GM18858 (cell line): ENCODE measurements around the gene ENTHD1.
"Not testable (repeated sequence)": the region's sequence is repeated elsewhere in the genome, so short reads cannot be mapped to it uniquely, and the experiment has no call there.

ENCODE experiments used
- ATAC-seq: cut with Tn5 transposase; IDR thresholded peaks from one replicate; pipeline ENCODE4 v1.9.1; 2021; ENCODE audit not compliant: unreplicated experiment

The ENTHD1 gene

DNA sequence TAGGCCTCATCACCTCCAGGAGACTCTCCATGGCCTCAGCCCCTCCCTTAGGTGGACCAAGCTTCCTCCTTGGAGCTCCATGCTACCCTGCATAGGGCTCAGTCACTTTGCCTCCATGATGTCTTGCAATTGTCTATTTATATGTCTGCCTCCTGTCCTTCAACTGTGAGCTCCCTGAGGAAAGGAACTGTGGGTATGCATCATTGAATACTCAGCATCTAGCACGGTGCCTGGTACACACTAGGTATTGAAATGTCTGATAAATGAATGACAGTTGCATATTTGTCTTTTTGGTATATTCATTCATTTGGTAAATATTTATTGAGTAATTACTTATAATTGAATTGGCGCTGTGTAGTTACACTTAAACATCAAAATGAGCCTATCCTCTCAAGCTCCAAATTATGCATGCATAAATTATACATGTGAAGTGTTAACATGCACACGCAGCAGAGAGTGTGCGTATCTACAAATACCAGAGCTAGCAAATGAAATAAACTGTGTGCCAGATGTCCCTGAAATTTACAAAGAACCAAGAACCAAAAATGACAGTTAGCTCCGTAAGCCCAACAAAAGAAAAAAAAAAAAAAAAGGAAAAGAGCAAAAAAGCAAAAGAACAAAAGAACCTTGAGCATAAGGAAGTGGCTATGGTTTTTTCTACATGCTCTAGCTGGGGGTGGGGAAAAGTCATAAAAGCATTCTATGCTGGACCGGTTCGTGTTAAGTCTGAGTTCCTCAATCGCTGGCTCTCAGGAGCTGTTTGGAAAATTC lies 32.5 kb upstream of the ENTHD1 start:
- no peak for ATAC-seq

DNA sequence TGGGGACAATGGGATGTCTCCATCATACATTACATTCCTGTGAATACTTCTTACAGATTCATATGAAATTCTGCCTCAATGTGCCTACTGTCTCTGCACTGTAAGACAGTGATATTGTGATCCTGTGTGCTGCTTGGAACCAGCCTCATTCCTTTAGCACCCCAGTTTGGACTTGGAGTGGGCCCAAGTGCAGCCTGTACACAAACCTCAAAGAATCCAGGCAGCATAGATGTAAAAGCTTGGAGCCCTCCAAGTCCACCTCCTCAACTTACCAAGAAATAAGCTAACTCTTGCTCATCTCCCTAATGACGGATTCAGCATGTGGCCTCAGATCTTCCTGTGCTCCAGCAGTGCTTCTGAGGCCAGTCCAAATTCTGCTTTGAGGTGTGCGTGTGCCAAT lies 31.7 kb upstream of the ENTHD1 start:
- no peak for ATAC-seq

- ATAC-seq, result no peak
Observed at GRCh38 chr22:39924286-39924685, 30.7 kb upstream of the ENTHD1 start.

GRCh38 chr22:39923696-39924095 lies 30.1 kb upstream of the ENTHD1 start:
- no peak for ATAC-seq

GRCh38 chr22:39920134-39920743 lies 26.7 kb upstream of the ENTHD1 start:
- ATAC-seq, result no peak

- no peak for ATAC-seq
Observed at GRCh38 chr22:39917776-39918495, 24.4 kb upstream of the ENTHD1 start.

- no peak for ATAC-seq
Observed at GRCh38 chr22:39917197-39917643, 23.7 kb upstream of the ENTHD1 start.

DNA sequence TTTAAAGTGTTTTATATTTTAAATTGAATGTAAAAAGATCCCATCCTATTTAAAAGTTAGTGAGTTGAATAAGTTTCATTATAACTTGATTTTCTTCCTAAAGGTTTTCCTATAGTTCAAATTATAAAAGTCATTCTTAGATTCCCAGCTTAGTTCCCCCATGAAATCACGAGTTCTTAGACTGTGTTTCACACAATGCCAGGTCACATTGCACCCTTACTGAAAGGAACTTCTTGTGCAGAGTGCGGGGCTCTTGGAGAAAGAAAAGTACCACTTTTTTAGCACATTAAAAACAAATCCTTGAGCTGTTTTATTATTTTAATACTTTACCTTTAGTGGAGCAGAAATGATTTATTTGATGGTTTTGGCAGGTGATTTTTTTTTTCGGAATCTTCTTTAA lies 22.9 kb upstream of the ENTHD1 start:
- ATAC-seq, result no peak

GRCh38 chr22:39915295-39915726 lies 21.8 kb upstream of the ENTHD1 start:
- no peak for ATAC-seq

DNA sequence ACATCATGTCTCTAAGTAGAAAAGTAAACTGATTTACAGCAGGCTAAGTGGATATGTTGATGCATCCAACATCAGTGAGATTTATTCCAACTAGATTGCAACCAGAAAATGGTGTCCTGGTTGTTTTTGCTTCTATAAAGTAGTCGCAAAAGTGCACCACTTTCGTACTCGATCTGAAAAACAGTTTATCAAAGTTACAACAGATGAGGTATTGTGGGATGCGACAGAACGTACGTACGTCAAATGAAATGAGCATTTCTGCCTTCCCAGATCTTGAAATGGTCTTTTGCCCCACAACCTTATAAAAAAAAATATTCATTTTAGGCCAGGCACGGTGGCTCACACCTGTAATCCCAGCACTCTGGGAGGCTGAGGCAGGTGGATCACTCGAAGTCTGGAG lies 21.0 kb upstream of the ENTHD1 start:
- ATAC-seq, result no peak

GRCh38 chr22:39913886-39914285 lies 20.3 kb upstream of the ENTHD1 start:
- no peak for ATAC-seq

- ATAC-seq, result no peak
Observed at GRCh38 chr22:39913321-39913720, 19.8 kb upstream of the ENTHD1 start.

DNA sequence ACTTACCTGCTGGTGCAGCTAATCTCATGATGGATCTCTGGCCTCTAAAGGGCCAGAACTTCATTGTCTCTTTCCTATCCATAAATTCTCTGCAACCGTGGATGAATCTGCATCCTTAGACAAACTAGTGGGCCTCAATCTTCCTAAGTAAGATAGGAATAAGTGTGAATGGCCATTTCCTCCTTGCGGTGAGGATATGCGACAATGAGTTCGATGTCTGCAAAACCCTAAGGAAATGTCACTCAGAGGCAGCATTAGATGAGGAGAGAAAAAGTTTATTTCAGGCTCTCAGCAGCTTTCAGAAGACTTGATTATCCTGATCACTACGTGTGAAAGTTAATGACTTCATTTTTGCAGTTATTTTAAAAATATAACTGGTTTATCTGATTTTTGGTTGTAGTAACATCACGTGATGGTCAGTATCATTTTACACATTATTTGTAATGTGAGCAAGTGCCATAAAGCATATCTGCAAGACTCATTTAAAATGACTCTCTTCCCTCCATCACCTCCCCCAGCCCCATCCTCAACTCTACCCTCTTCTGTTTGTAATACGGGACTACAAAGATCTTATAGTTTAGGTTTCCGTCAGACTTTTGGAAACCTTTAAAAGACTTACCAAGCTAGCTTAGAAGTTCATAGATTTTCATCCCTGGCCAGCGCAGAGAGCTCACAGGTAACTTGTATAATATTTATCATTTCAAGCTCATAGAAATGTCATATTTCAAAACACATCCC lies 17.5 kb upstream of the ENTHD1 start:
- no peak for ATAC-seq

- no peak for ATAC-seq
Observed at GRCh38 chr22:39908737-39909136, 15.2 kb upstream of the ENTHD1 start.

DNA sequence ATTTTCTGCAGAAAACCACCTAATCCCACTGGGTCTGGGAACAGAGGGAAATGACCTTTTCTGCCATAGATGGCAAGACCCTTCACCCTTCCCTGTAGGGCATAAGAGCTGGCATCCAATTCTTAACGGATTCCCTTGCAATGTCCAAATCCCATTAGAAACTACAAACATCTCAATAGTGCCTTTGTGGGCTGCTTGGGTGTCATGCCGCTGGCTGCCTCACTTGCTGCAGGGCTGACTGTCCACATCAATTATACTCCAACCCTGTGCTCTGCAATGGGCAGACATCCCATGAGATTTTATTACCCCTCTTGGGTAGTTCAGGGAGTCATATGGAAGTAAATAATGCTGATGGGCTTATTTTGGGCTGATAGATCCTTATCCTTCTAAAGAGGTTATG lies 14.6 kb upstream of the ENTHD1 start:
- no peak for ATAC-seq

DNA sequence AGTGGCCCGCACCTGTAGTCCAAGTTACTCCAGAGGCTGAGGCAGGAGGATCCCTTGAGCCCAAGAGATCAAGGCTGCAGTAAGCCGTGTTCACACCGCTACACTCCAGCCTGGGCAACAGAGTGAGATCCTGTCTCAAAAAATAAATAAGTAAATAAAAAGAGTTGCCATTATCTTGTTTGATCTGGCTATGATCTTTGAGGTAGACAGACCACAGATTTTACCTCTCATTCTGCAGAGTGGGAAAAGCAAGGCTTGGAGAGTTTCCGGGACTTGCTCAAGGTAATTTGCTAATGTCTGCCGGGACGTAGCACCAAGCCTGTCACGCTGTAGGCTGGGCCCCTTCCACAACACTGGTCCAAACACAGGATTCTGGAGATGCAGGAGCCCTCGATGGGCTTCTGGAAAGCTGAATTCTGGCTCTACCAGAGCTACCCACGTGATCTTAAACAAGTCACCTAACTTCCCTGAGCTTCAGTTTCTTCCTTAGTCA lies 14.1 kb upstream of the ENTHD1 start:
- no peak for ATAC-seq

- ATAC-seq, result no peak
Observed at GRCh38 chr22:39907047-39907446, 13.5 kb upstream of the ENTHD1 start.

DNA sequence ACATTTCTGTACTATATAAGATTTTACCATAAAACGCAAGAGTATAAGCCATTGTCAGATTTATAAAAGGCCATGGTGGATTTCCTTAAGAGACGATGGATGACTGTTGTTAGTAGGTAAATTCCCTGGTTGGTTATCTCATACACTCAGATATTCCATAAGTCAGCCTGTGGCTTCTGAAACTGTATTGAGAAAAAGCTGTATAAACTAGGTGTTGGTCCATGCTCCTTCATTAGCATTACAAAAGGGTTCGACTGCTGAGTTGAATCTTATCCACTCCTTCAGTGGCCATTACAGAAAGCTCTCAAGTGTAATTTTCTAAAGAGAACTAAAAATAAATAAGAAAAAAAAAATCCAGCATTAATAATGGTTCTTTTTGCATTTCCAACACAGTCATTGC lies 12.6 kb upstream of the ENTHD1 start:
- no peak for ATAC-seq

GRCh38 chr22:39905687-39906086 lies 12.1 kb upstream of the ENTHD1 start:
- ATAC-seq, result no peak

GRCh38 chr22:39904862-39905261 lies 11.3 kb upstream of the ENTHD1 start:
- ATAC-seq, result no peak

GRCh38 chr22:39904024-39904423 lies 10.5 kb upstream of the ENTHD1 start:
- not testable (repeated sequence) for ATAC-seq
